ENCODE results near the gene STAB2.

Gene STAB2

GRCh38 chr12:103547929-103548328 lies 39.1 kb upstream of the STAB2 start:
- Histone ChIP-seq H3K4me1 (ENCODE audit: low read length) (no peaks in the 10 kb centered on the region), H3K4me2 (ENCODE audit: low read depth, low read length) (no peak overlapping the region), H3K9me2 (replicated peaks; ENCODE audit: insufficient read depth, low read length) (no peaks in the 10 kb centered on the region), H3F3A (ENCODE audit: insufficient read depth, low read length) (no peaks in the 10 kb centered on the region), H3K4me3 (ENCODE audit: low read length) (no peak overlapping the region), H3K27me3 (replicated peaks; ENCODE audit: insufficient read depth, low read length) (no peaks in the 10 kb centered on the region), H4K20me1 (ENCODE audit: insufficient read depth, low read length) (no peaks in the 10 kb centered on the region), H3K27ac (ENCODE audit: low read length) (no peak overlapping the region), H3K9ac (ENCODE audit: low read length) (no peak overlapping the region), H3K79me2 (ENCODE audit: low read length) (no peaks in the 10 kb centered on the region), H3K36me3 (replicated peaks; ENCODE audit: insufficient read depth, low read length) (no peaks in the 10 kb centered on the region), H2AFZ (ENCODE audit: low read length) (no peak overlapping the region), H3K9me3 (replicated peaks; ENCODE audit: insufficient read depth, low read length) (no peaks in the 10 kb centered on the region)
- no peak for DNase-seq
- TF ChIP-seq CTCF (IDR thresholded peaks at IDR 0.05; ENCODE audit: low read length) (no peak), EZH2 (optimal IDR thresholded peaks at IDR 0.05; ENCODE audit: low read depth, low read length) (no peak), EZH2phosphoT487 (IDR thresholded peaks at IDR 0.05; ENCODE audit: low read length) (no peak)

- Histone ChIP-seq H3K36me3 (replicated peaks; ENCODE audit: insufficient read depth, low read length) (no peaks in the 10 kb centered on the region), H3K4me3 (ENCODE audit: low read length) (no peak overlapping the region), H3K9me2 (replicated peaks; ENCODE audit: insufficient read depth, low read length) (no peaks in the 10 kb centered on the region), H3K9ac (ENCODE audit: low read length) (no peak overlapping the region), H3K4me1 (ENCODE audit: low read length) (no peaks in the 10 kb centered on the region), H3K4me2 (ENCODE audit: low read depth, low read length) (no peak overlapping the region), H3F3A (ENCODE audit: insufficient read depth, low read length) (no peaks in the 10 kb centered on the region), H2AFZ (ENCODE audit: low read length) (no peak overlapping the region), H3K27me3 (replicated peaks; ENCODE audit: insufficient read depth, low read length) (no peaks in the 10 kb centered on the region), H3K79me2 (ENCODE audit: low read length) (no peaks in the 10 kb centered on the region), H4K20me1 (ENCODE audit: insufficient read depth, low read length) (no peaks in the 10 kb centered on the region), H3K9me3 (replicated peaks; ENCODE audit: insufficient read depth, low read length) (no peaks in the 10 kb centered on the region), H3K27ac (ENCODE audit: low read length) (no peak overlapping the region)
- peak; percentile 91 for TF ChIP-seq CTCF (IDR thresholded peaks at IDR 0.05; ENCODE audit: low read length)
- no peak for TF ChIP-seq EZH2 (optimal IDR thresholded peaks at IDR 0.05; ENCODE audit: low read depth, low read length)
- DNase-seq = peak; percentile 65
These were observed 38.2 kb upstream of the STAB2 start for GRCh38 chr12:103548622-103549601.

GRCh38 chr12:103556890-103557627 lies 30.0 kb upstream of the STAB2 start:
- Histone ChIP-seq H3K4me3 (ENCODE audit: low read length) (no peak overlapping the region), H3F3A (ENCODE audit: insufficient read depth, low read length) (no peaks in the 10 kb centered on the region), H2AFZ (ENCODE audit: low read length) (no peak overlapping the region), H3K36me3 (replicated peaks; ENCODE audit: insufficient read depth, low read length) (no peaks in the 10 kb centered on the region), H3K9ac (ENCODE audit: low read length) (no peak overlapping the region), H3K9me3 (replicated peaks; ENCODE audit: insufficient read depth, low read length) (no peaks in the 10 kb centered on the region), H3K79me2 (ENCODE audit: low read length) (no peaks in the 10 kb centered on the region), H4K20me1 (ENCODE audit: insufficient read depth, low read length) (no peaks in the 10 kb centered on the region), H3K4me1 (ENCODE audit: low read length) (no peaks in the 10 kb centered on the region), H3K9me2 (replicated peaks; ENCODE audit: insufficient read depth, low read length) (no peaks in the 10 kb centered on the region), H3K4me2 (ENCODE audit: low read depth, low read length) (no peak overlapping the region), H3K27ac (ENCODE audit: low read length) (no peak overlapping the region), H3K27me3 (replicated peaks; ENCODE audit: insufficient read depth, low read length) (no peaks in the 10 kb centered on the region)
- TF ChIP-seq EZH2 (optimal IDR thresholded peaks at IDR 0.05; ENCODE audit: low read depth, low read length) (no peak), CTCF (IDR thresholded peaks at IDR 0.05; ENCODE audit: low read length) (no peak), EZH2phosphoT487 (IDR thresholded peaks at IDR 0.05; ENCODE audit: low read length) (no peak)
- no peak for DNase-seq
